Measurements from ENCODE around the gene NDUFAF5.
"Not testable (repeated sequence)": the region's sequence is repeated elsewhere in the genome, so short reads cannot be mapped to it uniquely, and the experiment has no call there.

NDUFAF5 gene

GRCh38 chr20:13784893-13785715 is at the start of gene NDUFAF5, which contains the start of gene ESF1:
TSS of gene NDUFAF5 (plus strand) at chr20:13785028. CDS start at chr20:13785069, 41 bp downstream.
TSS of gene ESF1 (minus strand) at chr20:13784919. CDS start at chr20:13783140, 1,779 bp downstream.
- Histone ChIP-seq H3K36me3 (ENCODE audit: control insufficient read depth in 1 of 2, insufficient read depth in 2 of 2, low read length in 2 of 2) (peaks cover 4 to 26% of the 10 kb centered on the region in 2 donors), H3K9me3 (ENCODE audit: control insufficient read depth in 1 of 2, low read length in 2 of 2) (no peaks in the 10 kb centered on the region), H3K27me3 (ENCODE audit: control insufficient read depth in 1 of 2, insufficient read depth in 2 of 2, low read length in 2 of 2) (no peaks in the 10 kb centered on the region), H3K9ac (ENCODE audit: low read depth in 1 of 2, low read length in 2 of 2) (peak within 1 kb of the TSS; percentile 89 to 91), H3K4me3 (ENCODE audit: low read depth in 1 of 2, low read length in 2 of 2) (peak within 1 kb of the TSS; percentile 90 to 99), H3K4me1 (ENCODE audit: control insufficient read depth in 1 of 2, insufficient read depth in 2 of 2, low read length in 2 of 2) (peaks cover 22 to 23% of the 10 kb centered on the region in 2 donors), H3K27ac (ENCODE audit: low read depth, low read length) (peak within 1 kb of the TSS; percentile 91)

GRCh38 chr20:13735826-13736225 is 49.0 kb upstream of the NDUFAF5 start:
- no peak overlapping the region for H3K27ac ChIP-seq (ENCODE audit: low read depth, low read length)
- H3K27me3 ChIP-seq (ENCODE audit: control insufficient read depth in 1 of 2, insufficient read depth in 2 of 2, low read length in 2 of 2): no peaks in the 10 kb centered on the region

GRCh38 chr20:13736436-13737191 is 48.2 kb upstream of the NDUFAF5 start:
- no peaks in the 10 kb centered on the region for H3K9me3 ChIP-seq (ENCODE audit: control insufficient read depth in 1 of 2, low read length in 2 of 2)
- H3K4me1 ChIP-seq (ENCODE audit: control insufficient read depth in 1 of 2, insufficient read depth in 2 of 2, low read length in 2 of 2): peaks cover 0 to 7% of the 10 kb centered on the region in 2 donors
- H3K27ac ChIP-seq (ENCODE audit: low read depth, low read length): no peak overlapping the region
- H3K4me3 ChIP-seq (ENCODE audit: low read depth in 1 of 2, low read length in 2 of 2): no peak overlapping the region
- no peaks in the 10 kb centered on the region for H3K27me3 ChIP-seq (ENCODE audit: control insufficient read depth in 1 of 2, insufficient read depth in 2 of 2, low read length in 2 of 2)
- peaks cover 8 to 26% of the 10 kb centered on the region in 2 donors for H3K36me3 ChIP-seq (ENCODE audit: control insufficient read depth in 1 of 2, insufficient read depth in 2 of 2, low read length in 2 of 2)
- no peak overlapping the region for H3K9ac ChIP-seq (ENCODE audit: low read depth in 1 of 2, low read length in 2 of 2)

More at GRCh38 chr20:13735826-13736225, 49.0 kb upstream of the NDUFAF5 start:
- Histone ChIP-seq H3K9me3 (ENCODE audit: control insufficient read depth in 1 of 2, low read length in 2 of 2) (no peaks in the 10 kb centered on the region), H3K9ac (ENCODE audit: low read depth in 1 of 2, low read length in 2 of 2) (no peak overlapping the region), H3K4me3 (ENCODE audit: low read depth in 1 of 2, low read length in 2 of 2) (no peak overlapping the region), H3K36me3 (ENCODE audit: control insufficient read depth in 1 of 2, insufficient read depth in 2 of 2, low read length in 2 of 2) (peaks cover 5 to 22% of the 10 kb centered on the region in 2 donors), H3K4me1 (ENCODE audit: control insufficient read depth in 1 of 2, insufficient read depth in 2 of 2, low read length in 2 of 2) (peaks cover 0 to 7% of the 10 kb centered on the region in 2 donors)

GRCh38 chr20:13738187-13738586 is 46.6 kb upstream of the NDUFAF5 start:
- H3K27ac ChIP-seq (ENCODE audit: low read depth, low read length); H3K9ac ChIP-seq (ENCODE audit: low read depth in 1 of 2, low read length in 2 of 2); H3K4me3 ChIP-seq (ENCODE audit: low read depth in 1 of 2, low read length in 2 of 2); H3K9me3 ChIP-seq (ENCODE audit: control insufficient read depth in 1 of 2, low read length in 2 of 2); H3K27me3 ChIP-seq (ENCODE audit: control insufficient read depth in 1 of 2, insufficient read depth in 2 of 2, low read length in 2 of 2); H3K4me1 ChIP-seq (ENCODE audit: control insufficient read depth in 1 of 2, insufficient read depth in 2 of 2, low read length in 2 of 2): not testable (repeated sequence)
- H3K36me3 ChIP-seq (ENCODE audit: control insufficient read depth in 1 of 2, insufficient read depth in 2 of 2, low read length in 2 of 2): peaks cover 6 to 12% of the 10 kb centered on the region in 2 donors

GRCh38 chr20:13739731-13740649 is 44.8 kb upstream of the NDUFAF5 start:
- Histone ChIP-seq H3K4me3 (ENCODE audit: low read depth in 1 of 2, low read length in 2 of 2) (no peak overlapping the region), H3K27me3 (ENCODE audit: control insufficient read depth in 1 of 2, insufficient read depth in 2 of 2, low read length in 2 of 2) (no peaks in the 10 kb centered on the region), H3K36me3 (ENCODE audit: control insufficient read depth in 1 of 2, insufficient read depth in 2 of 2, low read length in 2 of 2) (peaks cover 6 to 8% of the 10 kb centered on the region in 2 donors), H3K9ac (ENCODE audit: low read depth in 1 of 2, low read length in 2 of 2) (no peak overlapping the region), H3K9me3 (ENCODE audit: control insufficient read depth in 1 of 2, low read length in 2 of 2) (no peaks in the 10 kb centered on the region), H3K27ac (ENCODE audit: low read depth, low read length) (no peak overlapping the region), H3K4me1 (ENCODE audit: control insufficient read depth in 1 of 2, insufficient read depth in 2 of 2, low read length in 2 of 2) (peaks cover 0 to 7% of the 10 kb centered on the region in 2 donors)

GRCh38 chr20:13741879-13742278 is 42.9 kb upstream of the NDUFAF5 start:
- Histone ChIP-seq H3K36me3 (ENCODE audit: control insufficient read depth in 1 of 2, insufficient read depth in 2 of 2, low read length in 2 of 2) (peaks cover 7 to 8% of the 10 kb centered on the region in 2 donors), H3K4me1 (ENCODE audit: control insufficient read depth in 1 of 2, insufficient read depth in 2 of 2, low read length in 2 of 2) (peaks cover 0 to 7% of the 10 kb centered on the region in 2 donors)

GRCh38 chr20:13744352-13744751 is 40.5 kb upstream of the NDUFAF5 start:
- H3K27ac ChIP-seq (ENCODE audit: low read depth, low read length): no peak overlapping the region
- H3K9ac ChIP-seq (ENCODE audit: low read depth in 1 of 2, low read length in 2 of 2): no peak overlapping the region
- no peaks in the 10 kb centered on the region for H3K9me3 ChIP-seq (ENCODE audit: control insufficient read depth in 1 of 2, low read length in 2 of 2)
- no peak overlapping the region for H3K4me3 ChIP-seq (ENCODE audit: low read depth in 1 of 2, low read length in 2 of 2)
- H3K27me3 ChIP-seq (ENCODE audit: control insufficient read depth in 1 of 2, insufficient read depth in 2 of 2, low read length in 2 of 2): no peaks in the 10 kb centered on the region
- peaks cover 0 to 2% of the 10 kb centered on the region in 2 donors for H3K4me1 ChIP-seq (ENCODE audit: control insufficient read depth in 1 of 2, insufficient read depth in 2 of 2, low read length in 2 of 2)
- peaks cover 7 to 8% of the 10 kb centered on the region in 2 donors for H3K36me3 ChIP-seq (ENCODE audit: control insufficient read depth in 1 of 2, insufficient read depth in 2 of 2, low read length in 2 of 2)

More at GRCh38 chr20:13741879-13742278, 42.9 kb upstream of the NDUFAF5 start:
- Histone ChIP-seq H3K27me3 (ENCODE audit: control insufficient read depth in 1 of 2, insufficient read depth in 2 of 2, low read length in 2 of 2) (no peaks in the 10 kb centered on the region), H3K4me3 (ENCODE audit: low read depth in 1 of 2, low read length in 2 of 2) (no peak overlapping the region), H3K9ac (ENCODE audit: low read depth in 1 of 2, low read length in 2 of 2) (no peak overlapping the region), H3K27ac (ENCODE audit: low read depth, low read length) (no peak overlapping the region), H3K9me3 (ENCODE audit: control insufficient read depth in 1 of 2, low read length in 2 of 2) (no peaks in the 10 kb centered on the region)

GRCh38 chr20:13745784-13746183 is 39.0 kb upstream of the NDUFAF5 start:
- H3K36me3 ChIP-seq (ENCODE audit: control insufficient read depth in 1 of 2, insufficient read depth in 2 of 2, low read length in 2 of 2): peaks cover 7 to 9% of the 10 kb centered on the region in 2 donors
- no peak overlapping the region for H3K9ac ChIP-seq (ENCODE audit: low read depth in 1 of 2, low read length in 2 of 2)
- no peaks in the 10 kb centered on the region for H3K27me3 ChIP-seq (ENCODE audit: control insufficient read depth in 1 of 2, insufficient read depth in 2 of 2, low read length in 2 of 2)
- H3K4me3 ChIP-seq (ENCODE audit: low read depth in 1 of 2, low read length in 2 of 2): no peak overlapping the region
- H3K27ac ChIP-seq (ENCODE audit: low read depth, low read length): no peak overlapping the region
- H3K9me3 ChIP-seq (ENCODE audit: control insufficient read depth in 1 of 2, low read length in 2 of 2): no peaks in the 10 kb centered on the region
- no peaks in the 10 kb centered on the region for H3K4me1 ChIP-seq (ENCODE audit: control insufficient read depth in 1 of 2, insufficient read depth in 2 of 2, low read length in 2 of 2)

GRCh38 chr20:13749811-13750210 is 35.0 kb upstream of the NDUFAF5 start:
- H3K4me3 ChIP-seq (ENCODE audit: low read depth in 1 of 2, low read length in 2 of 2): no peak overlapping the region
- H3K9me3 ChIP-seq (ENCODE audit: control insufficient read depth in 1 of 2, low read length in 2 of 2): no peaks in the 10 kb centered on the region
- no peak overlapping the region for H3K27ac ChIP-seq (ENCODE audit: low read depth, low read length)
- H3K27me3 ChIP-seq (ENCODE audit: control insufficient read depth in 1 of 2, insufficient read depth in 2 of 2, low read length in 2 of 2): no peaks in the 10 kb centered on the region
- H3K36me3 ChIP-seq (ENCODE audit: control insufficient read depth in 1 of 2, insufficient read depth in 2 of 2, low read length in 2 of 2): peaks cover 8 to 11% of the 10 kb centered on the region in 2 donors
- H3K9ac ChIP-seq (ENCODE audit: low read depth in 1 of 2, low read length in 2 of 2): no peak overlapping the region
- H3K4me1 ChIP-seq (ENCODE audit: control insufficient read depth in 1 of 2, insufficient read depth in 2 of 2, low read length in 2 of 2): no peaks in the 10 kb centered on the region

Data from duodenal mucosa (tissue), 2 donors.